Astrocyte of the cerebellum (primary cell): ENCODE results near the gene SLC6A17.

Experiments used
- DNase-seq: peaks from one replicate; pipeline ENCODE4 v3.0.0-alpha.2; 2011; ENCODE audit warnings: low read depth
- H3K4me3 ChIP-seq: 2 replicates; pipeline ENCODE4 v1.5.1; 2011; ENCODE audit warnings: mild to moderate bottlenecking, low read depth, low read length, moderate library complexity
- CTCF ChIP-seq: IDR thresholded peaks from 2 replicates; pipeline ENCODE4 v1.5.1; 2012; ENCODE audit warnings: low read length, low read depth, moderate library complexity, mild to moderate bottlenecking; ENCODE audit errors: missing control alignments
- in situ Hi-C: cut with HindIII; loops from 2 replicates; pipeline ENCODE4 v1.10.0; 2017; ENCODE audit warnings: low sequenced_read_pairs

The SLC6A17 gene

GRCh38 chr1:110210604-110211495 is 60.6 kb downstream of the SLC6A17 start:
- TF ChIP-seq CTCF = no peak
- in situ Hi-C loops = no loop called here
- no peak for DNase-seq

GRCh38 chr1:110211496-110212168 is 61.3 kb downstream of the SLC6A17 start:
- peak overlapping the region; percentile 43 for H3K4me3 ChIP-seq
- no peak for TF ChIP-seq CTCF
- in situ Hi-C loops = no loop called here
- DNase-seq = no peak

More at GRCh38 chr1:110210604-110211495, 60.6 kb downstream of the SLC6A17 start:
- H3K4me3 ChIP-seq = peak overlapping the region; percentile 43

- H3K4me3 ChIP-seq = no peak overlapping the region
- TF ChIP-seq CTCF = no peak
- no peak for DNase-seq
- in situ Hi-C loops = no loop called here
Measured at GRCh38 chr1:110212169-110213142, 62.2 kb downstream of the SLC6A17 start.

- no peak for TF ChIP-seq CTCF
- no peak overlapping the region for H3K4me3 ChIP-seq
- DNase-seq = no peak
- in situ Hi-C loops = no loop called here
Measured at GRCh38 chr1:110213143-110213540, 62.8 kb downstream of the SLC6A17 start.

- in situ Hi-C loops = no loop called here
- no peak overlapping the region for H3K4me3 ChIP-seq
- DNase-seq = no peak
- no peak for TF ChIP-seq CTCF
Measured at GRCh38 chr1:110214454-110215404, 64.4 kb downstream of the SLC6A17 start.
